HG03045 (cell line): Measurements from ENCODE around the gene CDC25B.
"Not testable (repeated sequence)": the region's sequence is repeated elsewhere in the genome, so short reads cannot be mapped to it uniquely, and the experiment has no call there.

Experiments
- ATAC-seq: cut with Tn5 transposase; IDR thresholded peaks from one replicate; pipeline ENCODE4 v1.9.1; 2021; ENCODE audit warnings: mild to moderate bottlenecking, moderate library complexity; ENCODE audit not compliant: unreplicated experiment

CDC25B gene

DNA sequence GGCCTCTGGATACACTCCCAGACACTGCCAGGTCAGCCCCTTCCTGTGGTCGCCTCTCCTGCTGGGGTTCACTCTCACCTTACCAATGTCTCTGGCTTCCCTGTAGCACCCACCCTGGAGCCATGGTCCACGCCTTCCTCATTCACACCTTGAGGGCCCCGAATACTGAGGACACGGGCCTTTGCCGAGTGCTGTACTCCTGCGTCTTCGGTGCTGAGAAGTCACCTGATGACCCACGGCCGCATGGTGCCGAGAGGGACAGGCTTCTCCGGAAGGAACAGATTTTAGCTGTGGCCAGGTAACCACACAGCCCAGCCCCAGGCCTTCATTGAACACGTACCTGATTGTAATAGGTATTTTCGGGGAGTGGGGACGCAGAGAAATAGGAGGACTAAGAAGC, 25.9 kb downstream of the CDC25B start:
- ATAC-seq = no peak

DNA sequence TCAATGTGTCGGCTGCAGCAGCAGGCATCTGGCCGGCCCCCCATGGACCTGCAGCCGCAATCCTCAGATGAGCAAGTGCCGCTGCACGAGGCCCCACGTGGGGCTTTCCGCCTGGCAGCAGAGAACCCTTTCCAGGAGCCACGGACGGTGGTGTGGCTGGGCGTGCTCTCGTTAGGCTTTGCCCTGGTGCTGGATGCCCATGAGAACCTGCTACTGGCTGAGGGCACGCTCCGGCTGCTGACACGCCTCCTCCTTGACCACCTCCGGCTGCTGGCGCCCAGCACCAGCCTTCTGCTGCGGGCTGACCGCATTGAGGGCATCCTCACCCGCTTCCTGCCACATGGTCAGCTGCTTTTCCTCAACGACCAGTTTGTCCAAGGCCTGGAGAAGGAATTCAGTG, 27.8 kb downstream of the CDC25B start:
- ATAC-seq = no peak

DNA sequence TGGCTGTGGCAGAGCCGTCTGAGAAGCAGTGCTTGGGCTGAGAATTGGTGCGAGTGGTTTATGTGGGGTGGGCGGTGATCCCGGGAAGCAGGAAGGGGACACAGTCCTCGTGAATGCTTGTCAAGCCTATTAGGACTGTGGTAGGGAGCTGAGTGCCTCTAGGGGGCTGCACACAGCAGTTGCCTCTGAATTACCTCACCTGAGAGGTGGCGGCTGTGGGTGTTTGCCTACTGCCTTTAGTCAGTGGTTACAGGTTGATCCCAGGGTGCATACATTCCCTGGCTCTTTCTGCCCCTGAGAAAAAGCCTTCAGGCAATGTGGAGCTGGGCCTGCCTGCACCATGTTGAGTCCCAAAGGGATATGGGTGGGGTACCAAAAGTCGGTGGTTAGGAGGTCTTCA, 29.4 kb downstream of the CDC25B start:
- no peak for ATAC-seq

DNA sequence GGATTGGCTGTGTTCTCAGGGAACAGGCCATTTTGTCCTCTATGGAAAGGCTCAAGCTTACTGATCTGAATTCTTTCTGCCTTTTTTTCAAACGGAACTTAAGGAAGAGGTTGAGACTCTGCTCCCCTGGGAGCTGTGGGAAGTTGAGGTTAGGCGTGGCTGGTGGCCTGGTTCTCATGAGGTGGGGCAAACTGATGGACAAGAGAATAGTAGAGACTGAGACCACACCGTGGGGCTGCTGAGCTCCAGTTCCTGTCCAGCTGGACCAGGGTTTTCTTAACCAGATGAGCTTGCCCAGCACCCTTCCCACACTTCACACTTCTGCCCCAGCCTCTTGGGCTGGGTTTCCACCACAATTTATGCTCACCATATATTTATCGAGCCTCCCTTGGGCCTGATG, 30.3 kb downstream of the CDC25B start:
- ATAC-seq = no peak

DNA sequence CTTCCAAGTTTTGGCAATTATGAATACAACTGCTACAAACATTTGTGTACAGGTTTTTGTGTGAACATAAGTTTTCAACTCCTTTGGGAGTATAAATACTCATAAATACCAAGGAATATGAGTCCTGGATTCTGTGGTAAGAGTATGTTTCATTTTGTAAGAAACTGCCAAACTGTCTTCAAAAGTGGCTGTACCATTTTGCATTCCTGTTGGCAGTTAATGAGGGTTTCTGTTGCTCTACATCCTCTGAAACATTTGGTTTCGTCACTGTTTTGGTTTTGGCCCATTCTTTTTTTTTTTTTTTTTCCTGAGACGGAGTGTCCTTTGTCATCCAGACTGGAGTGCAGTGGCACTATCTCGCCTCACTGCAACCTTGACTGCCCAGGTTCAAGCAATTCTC, 32.7 kb downstream of the CDC25B start:
- ATAC-seq = no peak

DNA sequence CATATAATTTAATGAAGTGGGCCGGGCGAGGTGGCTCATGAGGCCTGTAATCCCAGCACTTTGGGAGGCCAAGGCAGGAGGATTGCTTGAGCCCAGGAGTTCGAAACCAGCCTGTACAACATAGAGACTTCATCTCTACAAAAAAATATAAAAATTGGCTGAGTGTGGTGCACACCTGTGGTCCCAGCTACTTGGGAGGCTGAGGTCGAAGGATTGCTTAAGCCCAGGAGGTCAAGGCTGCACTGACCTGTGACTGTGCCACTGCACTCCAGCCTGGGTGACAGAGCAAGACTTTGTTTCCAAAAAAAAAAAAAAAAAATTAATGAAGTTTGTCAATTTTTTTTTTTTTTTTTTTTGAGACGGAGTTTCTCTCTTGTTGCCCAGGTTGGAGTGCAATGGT, 33.8 kb downstream of the CDC25B start:
- ATAC-seq = not testable (repeated sequence)

DNA sequence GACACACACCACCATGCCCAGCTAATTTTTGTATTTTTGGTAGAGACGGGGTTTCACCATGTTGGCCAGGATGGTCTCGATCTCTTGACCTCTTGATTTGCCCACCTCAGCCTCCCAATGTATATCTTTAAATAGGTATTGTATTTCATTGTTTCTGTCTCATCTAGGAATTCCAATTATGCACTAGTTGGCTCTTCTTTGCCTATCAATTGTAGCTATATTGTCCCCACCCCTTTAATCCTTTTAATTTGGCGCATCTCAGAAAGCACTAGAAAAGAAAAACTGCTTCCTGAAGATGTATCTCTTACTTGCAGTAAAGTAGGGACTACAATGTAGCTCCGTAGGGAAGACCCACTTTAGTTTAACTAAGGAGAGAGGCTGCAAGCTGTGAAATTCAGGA, 40.0 kb downstream of the CDC25B start:
- ATAC-seq = no peak

DNA sequence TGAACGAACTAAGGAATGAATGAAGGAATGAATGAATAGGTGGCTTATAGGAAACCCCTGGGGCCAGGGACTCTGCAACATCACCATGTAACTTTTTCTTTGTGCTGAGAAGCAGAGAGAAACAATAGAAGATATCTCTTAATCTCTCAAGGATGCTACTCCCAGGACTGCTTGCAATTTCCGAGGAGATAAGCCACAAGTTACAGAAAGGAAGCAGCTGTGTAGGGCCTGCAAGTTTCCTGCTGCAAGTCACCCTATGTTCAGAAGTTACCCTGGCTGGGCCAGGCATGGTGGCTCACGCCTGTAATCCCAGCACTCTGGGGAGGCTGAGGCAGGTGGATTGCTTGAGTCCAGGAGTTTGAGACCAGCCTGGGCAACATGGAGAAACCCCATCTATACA, 43.2 kb downstream of the CDC25B start:
- no peak for ATAC-seq

DNA sequence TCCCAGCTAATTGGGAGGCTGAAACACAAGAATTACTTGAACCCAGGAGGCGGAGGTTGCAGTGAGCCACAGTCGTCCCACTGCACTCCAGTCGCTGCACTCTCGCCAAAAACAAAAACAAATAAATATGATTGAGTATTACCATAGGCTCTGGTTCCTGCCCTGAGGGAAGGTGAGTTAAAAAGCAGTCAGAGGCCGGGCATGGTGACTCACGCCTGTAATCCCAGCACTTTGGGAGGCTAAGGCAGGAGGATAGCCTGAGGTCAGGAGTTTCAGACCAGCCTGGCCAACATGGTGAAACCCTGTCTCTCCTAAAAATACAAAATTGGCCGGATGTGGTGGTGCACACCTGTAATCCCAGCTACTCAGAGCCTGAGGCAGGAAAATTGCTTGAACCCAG, 44.1 kb downstream of the CDC25B start:
- ATAC-seq = not testable (repeated sequence)

DNA sequence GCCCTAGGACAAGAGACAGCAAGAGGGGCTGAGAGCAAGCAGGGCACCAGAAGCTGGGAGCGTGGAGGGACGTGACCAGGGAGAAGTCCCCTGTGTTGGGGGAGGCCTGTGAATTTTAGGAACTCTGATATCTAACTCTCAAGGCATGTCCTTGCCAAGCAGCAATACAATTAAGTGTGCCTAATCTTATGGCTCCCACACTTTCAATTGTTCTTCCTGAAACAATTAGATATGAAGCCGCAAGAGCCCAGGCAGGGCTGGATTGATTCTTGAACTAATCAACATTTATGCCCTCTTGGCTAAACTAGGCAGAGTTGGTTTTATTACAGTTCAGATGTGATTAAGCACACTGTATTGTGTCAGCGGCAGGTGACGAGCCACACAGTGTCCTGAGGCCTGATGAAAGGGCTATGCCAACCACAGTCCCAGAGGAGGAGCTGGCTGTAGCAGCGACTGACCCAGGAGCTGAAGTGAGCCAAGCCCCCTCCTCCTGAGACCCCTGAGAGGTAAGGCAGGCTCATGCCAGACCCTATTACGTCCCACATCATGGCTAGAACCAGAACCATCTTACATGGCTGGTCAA, 46.3 kb downstream of the CDC25B start:
- ATAC-seq = no peak

DNA sequence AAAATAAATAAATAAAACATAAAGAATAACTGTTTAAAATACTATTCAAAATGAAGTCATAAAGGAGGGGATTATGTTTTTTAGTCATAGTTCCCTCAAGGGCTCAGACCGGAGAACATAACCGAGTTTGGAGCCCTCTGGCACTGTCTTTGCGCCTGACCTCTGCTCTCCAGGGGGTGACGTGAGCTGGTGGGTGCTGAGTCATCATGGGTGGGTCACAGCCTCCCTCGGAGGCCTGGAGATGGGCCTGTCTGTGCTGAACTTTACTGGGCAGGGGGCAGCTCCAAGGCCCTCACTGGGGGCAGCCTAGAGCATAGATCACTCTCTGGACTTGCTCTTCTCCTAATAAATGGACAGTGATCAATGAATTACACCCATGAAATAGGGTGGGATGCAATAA, 47.4 kb downstream of the CDC25B start:
- no peak for ATAC-seq

DNA sequence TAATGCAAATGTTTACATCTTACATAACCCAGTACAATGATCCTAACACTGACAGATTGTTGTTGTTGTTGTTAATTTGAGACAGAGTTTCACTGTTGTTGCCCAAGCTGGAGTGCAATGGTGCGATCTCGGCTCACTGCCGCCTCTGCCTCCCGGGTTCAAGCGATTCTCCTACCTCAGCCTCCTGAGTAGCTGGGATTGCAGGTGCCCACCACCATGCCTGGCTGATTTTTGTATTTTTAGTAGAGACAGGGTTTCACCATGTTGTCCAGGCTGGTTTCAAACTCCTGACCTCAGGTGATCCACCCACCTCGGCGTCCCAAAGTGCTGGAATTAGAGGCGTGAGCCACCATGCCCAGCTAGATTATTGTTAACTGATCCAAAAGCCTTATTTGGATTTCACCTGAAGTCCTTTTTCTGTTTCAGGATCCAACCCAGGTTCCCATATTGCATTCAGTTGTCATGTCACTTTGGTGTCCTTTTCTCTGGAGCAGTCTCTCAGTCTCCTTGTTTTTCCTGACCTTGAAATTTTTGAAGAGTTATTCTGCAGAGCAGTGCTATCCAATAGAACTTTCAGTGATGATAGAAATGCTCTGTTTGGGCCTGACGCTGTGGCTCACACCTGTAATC, 48.0 kb downstream of the CDC25B start:
- ATAC-seq = not testable (repeated sequence)

DNA sequence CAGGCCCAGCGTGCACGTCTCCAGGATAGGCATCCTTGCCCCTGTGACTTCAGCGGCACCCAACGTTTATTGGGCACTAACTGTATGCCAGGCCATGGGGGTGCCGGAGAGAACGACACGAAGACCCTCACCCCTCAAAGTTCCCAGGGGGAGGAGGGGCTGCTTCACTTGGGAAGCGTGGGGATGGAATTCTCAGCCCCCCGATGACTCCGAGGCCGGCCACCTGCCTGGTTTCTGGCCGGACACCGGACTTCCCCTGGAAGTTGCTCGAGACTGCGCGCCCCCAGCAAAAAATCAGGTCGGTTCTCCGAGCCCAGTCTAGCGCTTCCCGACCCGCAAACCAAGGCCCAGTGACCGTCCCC, 50.2 kb downstream of the CDC25B start:
- no peak for ATAC-seq

DNA sequence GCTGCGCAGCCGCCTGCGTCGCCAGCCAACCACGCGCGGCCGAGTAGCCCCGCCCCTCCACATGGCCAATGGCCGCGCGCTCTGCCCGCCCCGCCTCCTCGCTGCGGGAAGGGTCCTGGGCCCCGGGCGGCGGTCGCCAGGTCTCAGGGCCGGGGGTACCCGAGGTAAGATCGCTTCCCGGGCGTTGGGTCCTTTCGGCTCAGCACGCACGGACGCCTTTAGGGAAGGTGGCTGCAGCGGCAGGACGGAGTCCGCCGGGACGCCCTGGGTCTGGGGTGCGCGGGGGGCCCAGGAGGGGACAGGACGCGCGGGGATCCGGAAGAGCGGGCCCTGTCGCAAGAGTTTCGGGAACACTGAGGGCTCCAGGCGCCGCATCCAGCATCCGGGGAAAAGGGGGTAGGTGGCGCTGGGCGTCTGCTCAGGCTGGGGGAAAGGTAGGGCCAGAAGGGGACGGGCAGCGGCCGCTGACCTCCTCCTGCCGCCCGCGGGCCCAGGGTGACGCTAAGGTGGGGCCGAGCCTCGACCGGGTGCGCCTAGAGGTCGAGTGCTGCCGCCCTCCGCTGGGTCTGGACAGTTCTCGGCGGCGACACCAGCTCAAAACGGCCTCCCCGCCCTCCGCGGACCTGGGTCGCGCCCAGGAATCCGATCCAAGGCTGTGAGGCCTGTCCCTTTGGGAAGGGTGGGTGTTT, 50.8 kb downstream of the CDC25B start, which contains the start of gene MAVS:
Gene MAVS, plus strand, starts transcription at position 95 of the 689 bp plus-strand sequence. CDS start 7,791 bp downstream, outside the sequence.
- ATAC-seq = peak; percentile 90

DNA sequence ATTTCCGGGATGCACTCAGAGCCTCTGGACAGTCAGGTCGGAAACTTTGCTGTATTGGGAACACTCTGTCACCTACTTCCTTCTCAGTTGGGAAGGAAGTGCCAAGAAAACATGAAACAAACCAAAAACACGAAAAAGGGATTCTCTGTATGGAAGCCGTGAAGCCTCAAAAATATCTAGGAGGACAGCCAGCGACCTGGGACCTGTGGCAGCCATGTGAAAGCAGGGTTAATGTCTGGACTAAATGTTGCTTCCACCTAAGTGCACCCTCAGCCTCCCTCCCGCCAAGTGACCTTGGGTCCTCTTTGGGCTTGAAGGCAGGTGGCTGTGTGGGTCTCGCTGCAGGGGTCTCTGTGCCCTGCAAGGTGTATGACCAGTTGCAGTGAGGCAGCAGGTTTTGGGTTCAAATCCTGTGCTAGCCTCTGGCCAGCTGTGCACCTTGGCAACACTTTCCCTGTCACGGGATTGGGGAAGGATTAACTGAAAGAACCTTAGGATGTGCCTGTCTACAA, 51.4 kb downstream of the CDC25B start:
- no peak for ATAC-seq

DNA sequence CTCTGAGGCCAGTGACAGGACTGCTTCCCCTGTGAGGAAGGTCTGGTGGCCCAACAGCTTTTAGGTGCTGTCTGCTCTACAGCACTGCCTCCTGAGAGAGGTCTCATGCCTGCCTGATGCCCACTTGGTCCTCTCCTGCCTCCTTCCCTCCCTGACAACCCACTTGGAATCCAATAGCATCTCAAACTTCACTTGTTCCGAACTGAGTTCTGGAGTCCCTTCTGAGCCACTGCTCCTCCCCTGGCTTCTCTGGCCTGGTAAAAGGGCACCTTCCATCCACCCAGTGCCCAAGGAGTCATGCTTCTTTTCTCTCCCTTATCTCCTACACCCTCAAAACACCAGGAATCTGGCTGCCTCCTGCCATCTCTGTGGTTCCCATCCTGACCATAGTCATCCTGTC, 52.5 kb downstream of the CDC25B start:
- ATAC-seq = no peak

DNA sequence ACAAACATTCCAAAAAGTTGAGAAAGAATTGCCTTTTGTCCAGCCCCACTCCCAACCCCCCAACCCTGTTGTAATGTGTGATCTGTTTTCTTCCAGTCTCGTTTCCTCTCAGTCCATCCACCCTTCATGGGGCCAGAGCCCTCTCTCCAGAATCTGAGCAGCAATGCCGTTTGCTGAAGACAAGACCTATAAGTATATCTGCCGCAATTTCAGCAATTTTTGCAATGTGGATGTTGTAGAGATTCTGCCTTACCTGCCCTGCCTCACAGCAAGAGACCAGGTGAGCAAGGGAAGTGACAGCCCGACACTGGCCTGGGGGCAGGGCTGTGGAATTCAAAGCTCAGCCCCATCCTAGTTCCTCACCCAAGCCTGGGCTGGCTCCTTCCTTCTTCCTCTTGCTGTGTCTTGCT, 58.4 kb downstream of the CDC25B start:
- ATAC-seq = no peak
